BJ (cell line): ENCODE data around the gene SMIM11. TPM values are rescaled to one million over a fixed set of nuclear protein-coding genes. Genes with fewer than 3 reads are reported as not detected.

Source experiments
- CTCF ChIA-PET: fragments of 350-600 bp; formaldehyde crosslinking; extraction: SDS; loops from one replicate; lab custom pipeline; 2021; ENCODE audit warnings: antibody characterized with exemption, inconsistent platforms; lab: Yijun Ruan, JAX
- POLR2A ChIA-PET: fragments of 300-600 bp; sonication (Branson Sonifier 250); formaldehyde crosslinking; extraction: SDS; loops from one replicate; lab custom pipeline; 2021; ENCODE audit warnings: antibody characterized with exemption; lab: Charles Lee
- DNase-seq: peaks from one replicate; pipeline ENCODE4 v3.0.0-alpha.2; 2011; ENCODE audit warnings: low read depth
- H3K27me3 ChIP-seq: 2 replicates; pipeline ENCODE4 v1.6.0; 2011; ENCODE audit warnings: low read length; ENCODE audit not compliant: control insufficient read depth, insufficient read depth
- H3K36me3 ChIP-seq: 2 replicates; pipeline ENCODE4 v1.5.1; 2011; ENCODE audit warnings: low read length; ENCODE audit not compliant: control insufficient read depth, insufficient read depth
- H3K4me3 ChIP-seq: 2 replicates; pipeline ENCODE4 v1.5.1; 2011; ENCODE audit warnings: low read depth, mild to moderate bottlenecking, control low read depth, low read length
- CTCF ChIP-seq: IDR thresholded peaks from 2 replicates; pipeline ENCODE4 v1.5.1; 2011; ENCODE audit warnings: low read depth, mild to moderate bottlenecking, control low read depth, inconsistent platforms, low read length, moderate library complexity; ENCODE audit not compliant: insufficient read depth
- polyA plus RNA-seq: library from polyadenylated mRNA; depleted of rRNA; stranded (reverse); fragments of >200 nt; gene quantifications from 2 replicates; pipeline ENCODE4 v1.2.3, GENCODE V29; 2011

The SMIM11 gene
- polyA plus RNA-seq, 1 experiment = 10.5 TPM

- peak; percentile 44 for DNase-seq
- H3K36me3 ChIP-seq = no peaks in the 10 kb centered on the region
- peaks cover 3% of the 10 kb centered on the region for H3K27me3 ChIP-seq
- no peak for TF ChIP-seq CTCF
- ChIA-PET CTCF (interaction anchor here (0.8 to 16.1 kb wide), 9 partner anchors 9 to 662 kb away, joined by 3 to 278 read pairs (median 4); no protein-coding TSS in a partner anchor), POLR2A (no interaction called here)
- no peak overlapping the region for H3K4me3 ChIP-seq
Measured at GRCh38 chr21:34345091-34345871, 30.0 kb upstream of the SMIM11 start.

GRCh38 chr21:34345892-34346291, 29.4 kb upstream of the SMIM11 start:
- CTCF ChIA-PET = interaction anchor here (0.8 to 16.1 kb wide), 9 partner anchors 9 to 427 kb away, joined by 3 to 278 read pairs (median 4); no protein-coding TSS in a partner anchor
- peak; percentile 29 for DNase-seq
- peaks cover 5% of the 10 kb centered on the region for H3K27me3 ChIP-seq
- no peak for TF ChIP-seq CTCF
- no peak overlapping the region for H3K4me3 ChIP-seq
- H3K36me3 ChIP-seq = no peaks in the 10 kb centered on the region
- POLR2A ChIA-PET = no interaction called here

- CTCF ChIA-PET = interaction anchor here (1.0 to 16.1 kb wide), 12 partner anchors 12 to 430 kb away, joined by 3 to 278 read pairs (median 8); no protein-coding TSS in a partner anchor
- Histone ChIP-seq H3K27me3 (peaks cover 7% of the 10 kb centered on the region), H3K36me3 (no peaks in the 10 kb centered on the region), H3K4me3 (no peak overlapping the region)
- POLR2A ChIA-PET = no interaction called here
- no peak for TF ChIP-seq CTCF
- no peak for DNase-seq
Measured at GRCh38 chr21:34348890-34349519, 26.3 kb upstream of the SMIM11 start.

- H3K36me3 ChIP-seq = no peaks in the 10 kb centered on the region
- CTCF ChIA-PET = interaction anchor here (0.7 to 16.1 kb wide), 5 partner anchors 11 to 445 kb away, joined by 3 to 278 read pairs (median 5); no protein-coding TSS in a partner anchor
- POLR2A ChIA-PET = no interaction called here
- peak; percentile 64 for TF ChIP-seq CTCF
- peaks cover 12% of the 10 kb centered on the region for H3K27me3 ChIP-seq
- DNase-seq = no peak
- H3K4me3 ChIP-seq = no peak overlapping the region
Measured at GRCh38 chr21:34351786-34352241, 23.5 kb upstream of the SMIM11 start.

GRCh38 chr21:34352556-34352955, 22.8 kb upstream of the SMIM11 start:
- TF ChIP-seq CTCF = no peak
- CTCF ChIA-PET = interaction anchor here (0.9 to 16.1 kb wide), 4 partner anchors 80 to 509 kb away, joined by 3 to 278 read pairs (median 4); no protein-coding TSS in a partner anchor

More at GRCh38 chr21:34352556-34352955, 22.8 kb upstream of the SMIM11 start:
- POLR2A ChIA-PET = no interaction called here
- H3K4me3 ChIP-seq = no peak overlapping the region
- peaks cover 12% of the 10 kb centered on the region for H3K27me3 ChIP-seq
- DNase-seq = no peak
- H3K36me3 ChIP-seq = no peaks in the 10 kb centered on the region
